SK-N-SH treated with all-trans-retinoic acid at 6 μM for 48 hours (cell line): ENCODE results near the gene LMF1.

Experiments
- ATAC-seq: fragments of 200-7000 bp; cut with Tn5 transposase; 3 replicates; pipeline ENCODE4 v1.9.1; 2020; ENCODE audit warnings: mild to moderate bottlenecking, moderate library complexity
- ARNTL ChIP-seq: fragments of 450-650 bp; formaldehyde crosslinking; IDR thresholded peaks from 2 replicates; pipeline ENCODE4 v1.5.0; 2020; ENCODE audit warnings: low read depth, mild to moderate bottlenecking, moderate library complexity, borderline replicate concordance
- BACH2 ChIP-seq: fragments of 250-450 bp; sonication (Bioruptor Pico); IDR thresholded peaks from 2 replicates; pipeline ENCODE4 v1.9.0; 2021; ENCODE audit warnings: mild to moderate bottlenecking, borderline replicate concordance
- CSDC2 ChIP-seq: fragments of 250-450 bp; sonication (Bioruptor Pico); IDR thresholded peaks from 2 replicates; pipeline ENCODE4 v1.5.0; 2020; ENCODE audit warnings: mild to moderate bottlenecking, moderate library complexity
- GLIS3 ChIP-seq: fragments of 250-450 bp; sonication (Bioruptor Pico); IDR thresholded peaks from 2 replicates; pipeline ENCODE4 v1.5.0; 2020; ENCODE audit warnings: mild to moderate bottlenecking, moderate library complexity
- ISL1 ChIP-seq: fragments of 250-450 bp; sonication (Bioruptor Pico); IDR thresholded peaks from 2 replicates; pipeline ENCODE4 v2.1.2; 2022; ENCODE audit warnings: mild to moderate bottlenecking, moderate library complexity
- OSR1 ChIP-seq: fragments of 250-450 bp; sonication (Bioruptor Pico); IDR thresholded peaks from 2 replicates; pipeline ENCODE4 v1.8.0; 2022; ENCODE audit warnings: moderate library complexity, mild to moderate bottlenecking, inconsistent platforms
- PPARA ChIP-seq: fragments of 250-450 bp; sonication (Bioruptor Pico); IDR thresholded peaks from 2 replicates; pipeline ENCODE4 v1.5.0; 2020; ENCODE audit warnings: mild to moderate bottlenecking, borderline replicate concordance
- RARB ChIP-seq: fragments of 250-450 bp; sonication (Bioruptor Pico); IDR thresholded peaks from 2 replicates; pipeline ENCODE4 v1.8.0; 2021; ENCODE audit warnings: mild to moderate bottlenecking, moderate library complexity
- SNAI2 ChIP-seq: fragments of 250-450 bp; sonication (Bioruptor Pico); IDR thresholded peaks from 2 replicates; pipeline ENCODE4 v1.5.0; 2020; ENCODE audit warnings: mild to moderate bottlenecking, moderate library complexity
- TCF4 ChIP-seq: fragments of 250-450 bp; sonication (Bioruptor Pico); IDR thresholded peaks from 2 replicates; pipeline ENCODE4 v1.8.0; 2021; ENCODE audit warnings: mild to moderate bottlenecking, moderate library complexity, borderline replicate concordance
- TOX ChIP-seq: fragments of 250-450 bp; sonication (Bioruptor Pico); IDR thresholded peaks from 2 replicates; pipeline ENCODE4 v1.8.0; 2021; ENCODE audit warnings: mild to moderate bottlenecking, moderate library complexity, borderline replicate concordance
- ZC3H10 ChIP-seq: fragments of 250-450 bp; sonication (Bioruptor Pico); IDR thresholded peaks from 2 replicates; pipeline ENCODE4 v1.5.1; 2021; ENCODE audit warnings: mild to moderate bottlenecking, moderate library complexity
- ZFP30 ChIP-seq: fragments of 450-650 bp; formaldehyde crosslinking; IDR thresholded peaks from 2 replicates; pipeline ENCODE4 v1.5.0; 2022; ENCODE audit warnings: mild to moderate bottlenecking, moderate library complexity
- ZNF565 ChIP-seq: fragments of 450-650 bp; formaldehyde crosslinking; conservative IDR thresholded peaks from 2 replicates; pipeline ENCODE4 v1.5.0; 2020; ENCODE audit warnings: low read depth, mild to moderate bottlenecking, moderate library complexity
- TF ChIP-seq, protein P1 (sequence below): fragments of 250-450 bp; sonication (Bioruptor Pico); IDR thresholded peaks from 2 replicates; pipeline ENCODE4 v1.8.0; 2020; ENCODE audit warnings: mild to moderate bottlenecking, moderate library complexity, borderline replicate concordance
- TF ChIP-seq, protein P2 (sequence below): fragments of 250-450 bp; sonication (Bioruptor Pico); IDR thresholded peaks from 2 replicates; pipeline ENCODE4 v1.5.1; 2021; ENCODE audit warnings: mild to moderate bottlenecking, moderate library complexity
- TF ChIP-seq, protein P3 (sequence below): fragments of 250-450 bp; sonication (Bioruptor Pico); IDR thresholded peaks from 2 replicates; pipeline ENCODE4 v1.5.1; 2020; ENCODE audit warnings: low read depth, mild to moderate bottlenecking, moderate library complexity
- TF ChIP-seq, protein P4 (sequence below): fragments of 250-450 bp; sonication (Bioruptor Pico); IDR thresholded peaks from 2 replicates; pipeline ENCODE4 v1.8.0; 2021; ENCODE audit warnings: low read depth, mild to moderate bottlenecking, moderate library complexity, borderline replicate concordance
- TF ChIP-seq, protein P5 (sequence below): fragments of 250-450 bp; sonication (Bioruptor Pico); IDR thresholded peaks from 2 replicates; pipeline ENCODE4 v1.5.0; 2020; ENCODE audit warnings: mild to moderate bottlenecking, moderate library complexity

Gene LMF1

DNA sequence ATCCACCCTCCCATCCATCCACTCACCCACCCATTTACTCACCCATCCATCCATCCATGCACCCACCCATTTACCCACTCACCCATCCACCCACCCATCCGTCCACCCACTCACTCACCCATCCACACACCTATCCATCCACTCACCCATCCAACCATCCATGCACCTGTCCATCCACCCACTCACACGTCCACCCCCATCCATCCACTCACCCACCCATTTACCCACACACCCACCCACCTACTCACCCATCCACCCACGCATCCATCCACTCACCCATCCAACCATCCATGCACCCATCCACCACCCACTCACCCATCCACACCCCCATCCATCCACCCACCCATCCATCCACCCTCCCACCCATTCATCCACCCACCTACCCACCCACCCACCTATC, 22.9 kb upstream of the LMF1 start (continued):
- TF ChIP-seq, protein P1, sequence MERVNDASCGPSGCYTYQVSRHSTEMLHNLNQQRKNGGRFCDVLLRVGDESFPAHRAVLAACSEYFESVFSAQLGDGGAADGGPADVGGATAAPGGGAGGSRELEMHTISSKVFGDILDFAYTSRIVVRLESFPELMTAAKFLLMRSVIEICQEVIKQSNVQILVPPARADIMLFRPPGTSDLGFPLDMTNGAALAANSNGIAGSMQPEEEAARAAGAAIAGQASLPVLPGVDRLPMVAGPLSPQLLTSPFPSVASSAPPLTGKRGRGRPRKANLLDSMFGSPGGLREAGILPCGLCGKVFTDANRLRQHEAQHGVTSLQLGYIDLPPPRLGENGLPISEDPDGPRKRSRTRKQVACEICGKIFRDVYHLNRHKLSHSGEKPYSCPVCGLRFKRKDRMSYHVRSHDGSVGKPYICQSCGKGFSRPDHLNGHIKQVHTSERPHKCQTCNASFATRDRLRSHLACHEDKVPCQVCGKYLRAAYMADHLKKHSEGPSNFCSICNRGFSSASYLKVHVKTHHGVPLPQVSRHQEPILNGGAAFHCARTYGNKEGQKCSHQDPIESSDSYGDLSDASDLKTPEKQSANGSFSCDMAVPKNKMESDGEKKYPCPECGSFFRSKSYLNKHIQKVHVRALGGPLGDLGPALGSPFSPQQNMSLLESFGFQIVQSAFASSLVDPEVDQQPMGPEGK (CRISPR knock-in tag), result no peak

DNA sequence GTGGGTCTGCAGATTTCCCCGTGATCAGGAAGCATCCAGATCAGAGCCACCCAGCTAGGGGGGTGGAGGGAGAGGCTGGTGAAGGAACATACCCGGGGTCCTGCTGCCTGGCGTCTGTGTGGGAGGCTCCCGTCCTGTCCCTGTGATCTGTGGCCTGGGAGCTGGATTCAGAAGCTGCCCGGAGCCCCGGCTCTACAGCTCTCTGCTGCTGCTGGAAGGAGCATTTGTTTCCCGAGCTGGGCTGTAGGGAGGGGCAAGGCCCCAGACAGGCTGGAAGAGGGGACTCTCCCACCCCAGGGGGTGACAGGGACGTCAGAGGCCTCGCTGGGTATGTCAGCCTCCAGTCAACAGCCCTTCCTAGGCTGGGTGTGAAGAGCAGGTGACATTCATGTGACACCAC, 21.0 kb upstream of the LMF1 start:
- ATAC-seq, result no peak
- TF ChIP-seq, protein P2, sequence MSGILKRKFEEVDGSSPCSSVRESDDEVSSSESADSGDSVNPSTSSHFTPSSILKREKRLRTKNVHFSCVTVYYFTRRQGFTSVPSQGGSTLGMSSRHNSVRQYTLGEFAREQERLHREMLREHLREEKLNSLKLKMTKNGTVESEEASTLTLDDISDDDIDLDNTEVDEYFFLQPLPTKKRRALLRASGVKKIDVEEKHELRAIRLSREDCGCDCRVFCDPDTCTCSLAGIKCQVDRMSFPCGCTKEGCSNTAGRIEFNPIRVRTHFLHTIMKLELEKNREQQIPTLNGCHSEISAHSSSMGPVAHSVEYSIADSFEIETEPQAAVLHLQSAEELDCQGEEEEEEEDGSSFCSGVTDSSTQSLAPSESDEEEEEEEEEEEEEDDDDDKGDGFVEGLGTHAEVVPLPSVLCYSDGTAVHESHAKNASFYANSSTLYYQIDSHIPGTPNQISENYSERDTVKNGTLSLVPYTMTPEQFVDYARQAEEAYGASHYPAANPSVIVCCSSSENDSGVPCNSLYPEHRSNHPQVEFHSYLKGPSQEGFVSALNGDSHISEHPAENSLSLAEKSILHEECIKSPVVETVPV (CRISPR knock-in tag), result no peak
- no peak for TF ChIP-seq ZC3H10 (CRISPR knock-in tag)
- no peak for TF ChIP-seq GLIS3 (CRISPR knock-in tag)
- TF ChIP-seq CSDC2 (CRISPR knock-in tag), result no peak
- TF ChIP-seq ZNF565 (CRISPR knock-in tag), result no peak
- no peak for TF ChIP-seq OSR1 (CRISPR knock-in tag)
- TF ChIP-seq, protein P1 (CRISPR knock-in tag), result no peak
- TF ChIP-seq PPARA (CRISPR knock-in tag), result no peak
- TF ChIP-seq ISL1 (CRISPR knock-in tag), result no peak
- TF ChIP-seq ARNTL, result no peak
- TF ChIP-seq TOX (CRISPR knock-in tag), result no peak
- TF ChIP-seq RARB (CRISPR knock-in tag), result no peak

DNA sequence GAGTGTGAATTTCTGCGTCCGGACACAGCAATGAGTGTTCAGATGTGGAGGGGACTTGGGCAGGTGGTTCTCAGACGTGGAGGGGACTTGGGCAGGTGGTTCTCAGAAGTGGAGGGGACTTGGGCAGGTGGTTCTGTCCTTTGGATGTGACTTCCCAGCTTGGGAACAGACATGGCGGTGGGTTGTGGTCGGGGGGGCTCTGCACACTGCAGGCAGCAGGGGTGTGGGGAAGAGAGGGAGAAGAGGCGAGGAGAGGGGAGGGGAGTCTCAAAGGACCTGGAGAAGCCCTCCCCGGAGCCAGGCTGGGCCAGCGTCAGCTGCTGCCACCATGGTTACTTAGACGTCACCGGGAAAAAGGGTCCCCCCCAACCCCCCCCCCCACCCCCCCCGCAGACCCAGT, 20.6 kb upstream of the LMF1 start:
- no peak for TF ChIP-seq RARB (CRISPR knock-in tag)
- TF ChIP-seq, protein P3, sequence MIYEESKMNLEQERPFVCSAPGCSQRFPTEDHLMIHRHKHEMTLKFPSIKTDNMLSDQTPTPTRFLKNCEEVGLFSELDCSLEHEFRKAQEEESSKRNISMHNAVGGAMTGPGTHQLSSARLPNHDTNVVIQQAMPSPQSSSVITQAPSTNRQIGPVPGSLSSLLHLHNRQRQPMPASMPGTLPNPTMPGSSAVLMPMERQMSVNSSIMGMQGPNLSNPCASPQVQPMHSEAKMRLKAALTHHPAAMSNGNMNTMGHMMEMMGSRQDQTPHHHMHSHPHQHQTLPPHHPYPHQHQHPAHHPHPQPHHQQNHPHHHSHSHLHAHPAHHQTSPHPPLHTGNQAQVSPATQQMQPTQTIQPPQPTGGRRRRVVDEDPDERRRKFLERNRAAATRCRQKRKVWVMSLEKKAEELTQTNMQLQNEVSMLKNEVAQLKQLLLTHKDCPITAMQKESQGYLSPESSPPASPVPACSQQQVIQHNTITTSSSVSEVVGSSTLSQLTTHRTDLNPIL (CRISPR knock-in tag), result no peak
- TF ChIP-seq, protein P4, sequence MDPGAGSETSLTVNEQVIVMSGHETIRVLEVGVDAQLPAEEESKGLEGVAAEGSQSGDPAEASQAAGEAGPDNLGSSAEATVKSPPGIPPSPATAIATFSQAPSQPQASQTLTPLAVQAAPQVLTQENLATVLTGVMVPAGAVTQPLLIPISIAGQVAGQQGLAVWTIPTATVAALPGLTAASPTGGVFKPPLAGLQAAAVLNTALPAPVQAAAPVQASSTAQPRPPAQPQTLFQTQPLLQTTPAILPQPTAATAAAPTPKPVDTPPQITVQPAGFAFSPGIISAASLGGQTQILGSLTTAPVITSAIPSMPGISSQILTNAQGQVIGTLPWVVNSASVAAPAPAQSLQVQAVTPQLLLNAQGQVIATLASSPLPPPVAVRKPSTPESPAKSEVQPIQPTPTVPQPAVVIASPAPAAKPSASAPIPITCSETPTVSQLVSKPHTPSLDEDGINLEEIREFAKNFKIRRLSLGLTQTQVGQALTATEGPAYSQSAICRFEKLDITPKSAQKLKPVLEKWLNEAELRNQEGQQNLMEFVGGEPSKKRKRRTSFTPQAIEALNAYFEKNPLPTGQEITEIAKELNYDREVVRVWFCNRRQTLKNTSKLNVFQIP (CRISPR knock-in tag), result no peak
- no peak for TF ChIP-seq CSDC2 (CRISPR knock-in tag)
- TF ChIP-seq SNAI2 (CRISPR knock-in tag), result no peak
- TF ChIP-seq, protein P2 (CRISPR knock-in tag), result no peak
- ATAC-seq, result no peak

DNA sequence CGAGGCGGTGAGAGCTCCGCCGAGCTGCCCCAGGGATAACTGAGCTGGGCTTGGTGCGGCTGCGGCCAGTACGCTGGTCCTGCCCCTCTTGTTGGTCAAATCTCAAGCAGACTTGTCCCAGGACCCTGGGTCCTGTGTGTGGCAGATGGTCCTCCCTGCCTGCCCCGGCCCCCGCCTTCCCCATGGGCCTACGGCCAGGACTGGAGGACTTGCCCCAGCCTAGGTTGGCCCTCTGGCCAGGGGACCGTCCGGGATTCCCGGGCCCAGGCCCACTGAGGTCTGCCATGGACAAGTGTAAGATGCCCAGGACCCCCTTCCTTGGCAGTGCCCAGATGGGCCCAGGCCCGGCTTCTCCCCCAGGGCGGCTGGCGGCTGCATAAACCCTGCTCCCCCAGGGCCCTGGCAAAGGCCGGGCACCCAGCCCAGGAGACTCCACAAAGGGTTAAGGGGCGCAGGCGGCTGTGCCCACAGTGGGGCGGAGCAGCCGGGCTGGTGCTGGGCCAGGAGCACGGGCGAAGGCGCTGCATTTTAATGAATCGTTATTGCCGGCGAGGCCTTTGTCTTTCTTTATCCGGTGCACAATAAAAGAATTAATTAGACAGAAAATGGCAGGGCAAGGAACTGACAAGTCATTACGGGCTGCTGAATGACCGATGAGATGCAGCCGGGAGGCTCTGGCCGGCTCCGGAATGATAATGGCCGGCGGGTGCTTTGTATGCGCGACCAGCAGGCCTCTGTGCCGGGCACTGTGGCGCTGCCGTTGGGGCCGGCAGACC, 19.9 kb upstream of the LMF1 start:
- no peak for ATAC-seq
- no peak for TF ChIP-seq OSR1 (CRISPR knock-in tag)
- TF ChIP-seq, protein P4 (CRISPR knock-in tag), result no peak
- no peak for TF ChIP-seq ZFP30 (CRISPR knock-in tag)
- no peak for TF ChIP-seq ARNTL
- no peak for TF ChIP-seq ZC3H10 (CRISPR knock-in tag)
- no peak for TF ChIP-seq TCF4
- no peak for TF ChIP-seq BACH2 (CRISPR knock-in tag)
- TF ChIP-seq ZNF565 (CRISPR knock-in tag), result no peak
- no peak for TF ChIP-seq GLIS3 (CRISPR knock-in tag)
- TF ChIP-seq, protein P5, sequence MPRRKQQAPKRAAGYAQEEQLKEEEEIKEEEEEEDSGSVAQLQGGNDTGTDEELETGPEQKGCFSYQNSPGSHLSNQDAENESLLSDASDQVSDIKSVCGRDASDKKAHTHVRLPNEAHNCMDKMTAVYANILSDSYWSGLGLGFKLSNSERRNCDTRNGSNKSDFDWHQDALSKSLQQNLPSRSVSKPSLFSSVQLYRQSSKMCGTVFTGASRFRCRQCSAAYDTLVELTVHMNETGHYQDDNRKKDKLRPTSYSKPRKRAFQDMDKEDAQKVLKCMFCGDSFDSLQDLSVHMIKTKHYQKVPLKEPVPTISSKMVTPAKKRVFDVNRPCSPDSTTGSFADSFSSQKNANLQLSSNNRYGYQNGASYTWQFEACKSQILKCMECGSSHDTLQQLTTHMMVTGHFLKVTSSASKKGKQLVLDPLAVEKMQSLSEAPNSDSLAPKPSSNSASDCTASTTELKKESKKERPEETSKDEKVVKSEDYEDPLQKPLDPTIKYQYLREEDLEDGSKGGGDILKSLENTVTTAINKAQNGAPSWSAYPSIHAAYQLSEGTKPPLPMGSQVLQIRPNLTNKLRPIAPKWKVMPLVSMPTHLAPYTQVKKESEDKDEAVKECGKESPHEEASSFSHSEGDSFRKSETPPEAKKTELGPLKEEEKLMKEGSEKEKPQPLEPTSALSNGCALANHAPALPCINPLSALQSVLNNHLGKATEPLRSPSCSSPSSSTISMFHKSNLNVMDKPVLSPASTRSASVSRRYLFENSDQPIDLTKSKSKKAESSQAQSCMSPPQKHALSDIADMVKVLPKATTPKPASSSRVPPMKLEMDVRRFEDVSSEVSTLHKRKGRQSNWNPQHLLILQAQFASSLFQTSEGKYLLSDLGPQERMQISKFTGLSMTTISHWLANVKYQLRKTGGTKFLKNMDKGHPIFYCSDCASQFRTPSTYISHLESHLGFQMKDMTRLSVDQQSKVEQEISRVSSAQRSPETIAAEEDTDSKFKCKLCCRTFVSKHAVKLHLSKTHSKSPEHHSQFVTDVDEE (CRISPR knock-in tag), result no peak
- TF ChIP-seq SNAI2 (CRISPR knock-in tag), result no peak
- no peak for TF ChIP-seq TOX (CRISPR knock-in tag)
- TF ChIP-seq ISL1 (CRISPR knock-in tag), result no peak
